Aorta (tissue), 5 donors: ENCODE data around the gene DAZAP2. TPM values are rescaled to one million over a fixed set of nuclear protein-coding genes. Genes with fewer than 3 reads are reported as not detected.

Experiments
- ATAC-seq: fragments of 200-7000 bp; cut with Tn5 transposase; one replicate; pipeline ENCODE4 v1.9.1; 2022; ENCODE audit warnings: moderate library complexity; ENCODE audit not compliant: low FRiP score
- DNase-seq, 2 donors: peaks; one replicate each; pipeline ENCODE4 v3.0.0-alpha.2; 2020
- H3K27ac ChIP-seq, 2 donors: one replicate each; pipeline ENCODE4 v1.5.1; 2013; ENCODE audit warnings: low read length in 2 of 2, mild to moderate bottlenecking in 2 of 2, moderate library complexity in 2 of 2, control low read depth in 1 of 2, inconsistent platforms in 1 of 2, low read depth in 1 of 2
- H3K27me3 ChIP-seq, 2 donors: one replicate each; pipeline ENCODE4 v1.6.1; 2013; ENCODE audit warnings: control low read depth in 1 of 2, low read length in 1 of 2, mild to moderate bottlenecking in 1 of 2, moderate library complexity in 1 of 2; ENCODE audit not compliant: insufficient read depth in 2 of 2, control insufficient read depth in 1 of 2
- H3K36me3 ChIP-seq, 2 donors: one replicate each; pipeline ENCODE4 v1.6.1; 2013; ENCODE audit warnings: control low read depth in 1 of 2, low read length in 1 of 2, mild to moderate bottlenecking in 1 of 2; ENCODE audit not compliant: insufficient read depth in 2 of 2, control insufficient read depth in 1 of 2
- H3K4me1 ChIP-seq, 2 donors: one replicate each; pipeline ENCODE4 v1.6.1; 2013; ENCODE audit warnings: low read length in 2 of 2, control low read depth in 1 of 2, mild to moderate bottlenecking in 1 of 2, moderate library complexity in 1 of 2; ENCODE audit not compliant: insufficient read depth in 2 of 2, control insufficient read depth in 1 of 2
- H3K4me3 ChIP-seq, 2 donors: one replicate each; pipeline ENCODE4 v1.5.1; 2013; ENCODE audit warnings: low read length in 2 of 2, control low read depth in 1 of 2, mild to moderate bottlenecking in 1 of 2
- H3K9me3 ChIP-seq: one replicate; pipeline ENCODE4 v1.6.1; 2013; ENCODE audit warnings: mild to moderate bottlenecking, low read length; ENCODE audit not compliant: control insufficient read depth
- WGBS, 2 donors: extraction: QIAGEN DNeasy Blood & Tissue Kit; methylation state at CpG; one replicate each; pipeline ENCODE4 v1.1.7; 2013; 5-methylcytosine and 5-hydroxymethylcytosine counted together
- intact Hi-C, 2 donors: fragments of 100-400 bp; cut with DNase I; formaldehyde crosslinking; loops; one replicate each; pipeline versions ENCODE4 v1.14.2 to v1.15.0; 2022
- polyA plus RNA-seq, 2 donors: library from polyadenylated mRNA; stranded (reverse); fragments of 200-250 nt; gene quantifications; one replicate each; pipeline ENCODE4 v1.2.3, GENCODE V29; 2013
- total RNA-seq, 2 donors: library from RNA; stranded (reverse); fragmentation: NEBNext Ultra II Directional; extraction: Animal tissue kit (Norgen Biotek cat#: 25700); gene quantifications; one replicate each; pipeline ENCODE4 v1.2.1, GENCODE V29; 2021
- donor health status: healthy with polysubstance abuse.
- donor health status: Bipolar disorder and iron deficiency.
- donor health status: DM: no; HTN: no; CAD: no.
- donor health status: DM: no; HTN: no; CAD: no.
- donor health status: DM: yes; HTN: yes; CAD: no.

DAZAP2 gene
- total and polyA plus RNA-seq, 4 donors: 167 to 311 (median 221) TPM

DNA sequence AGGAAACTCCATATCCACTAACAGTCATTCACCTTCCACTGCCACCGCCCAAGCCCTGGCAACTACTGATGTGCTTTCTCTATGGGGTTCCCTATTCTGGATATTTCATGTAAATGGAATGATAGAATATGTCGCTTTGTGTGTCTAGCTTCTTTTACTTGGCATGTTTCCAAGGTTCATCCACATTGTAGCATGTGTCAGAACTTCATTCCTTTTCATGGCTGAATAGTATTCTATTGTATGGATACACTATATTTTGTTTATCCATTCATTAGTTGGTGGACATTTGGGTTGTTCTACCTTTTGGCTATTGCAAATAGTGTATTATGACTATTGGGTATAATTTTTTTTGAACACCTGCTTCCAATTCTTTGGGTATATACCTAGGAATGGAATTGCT is 29.4 kb upstream of the DAZAP2 start:
- no peaks in the 10 kb centered on the region for H3K4me1 ChIP-seq
- no peak overlapping the region for H3K4me3 ChIP-seq
- H3K9me3 ChIP-seq: no peaks in the 10 kb centered on the region
- no peak for DNase-seq
- H3K27ac ChIP-seq: no peak overlapping the region
- no peaks in the 10 kb centered on the region for H3K27me3 ChIP-seq
- ATAC-seq: no peak
- 90 to 95% methylated on average over 2 of the region's 2 CpGs for WGBS, 2 donors
- peaks cover 0 to 2% of the 10 kb centered on the region in 2 donors for H3K36me3 ChIP-seq
- intact Hi-C loops: no loop called here

DNA sequence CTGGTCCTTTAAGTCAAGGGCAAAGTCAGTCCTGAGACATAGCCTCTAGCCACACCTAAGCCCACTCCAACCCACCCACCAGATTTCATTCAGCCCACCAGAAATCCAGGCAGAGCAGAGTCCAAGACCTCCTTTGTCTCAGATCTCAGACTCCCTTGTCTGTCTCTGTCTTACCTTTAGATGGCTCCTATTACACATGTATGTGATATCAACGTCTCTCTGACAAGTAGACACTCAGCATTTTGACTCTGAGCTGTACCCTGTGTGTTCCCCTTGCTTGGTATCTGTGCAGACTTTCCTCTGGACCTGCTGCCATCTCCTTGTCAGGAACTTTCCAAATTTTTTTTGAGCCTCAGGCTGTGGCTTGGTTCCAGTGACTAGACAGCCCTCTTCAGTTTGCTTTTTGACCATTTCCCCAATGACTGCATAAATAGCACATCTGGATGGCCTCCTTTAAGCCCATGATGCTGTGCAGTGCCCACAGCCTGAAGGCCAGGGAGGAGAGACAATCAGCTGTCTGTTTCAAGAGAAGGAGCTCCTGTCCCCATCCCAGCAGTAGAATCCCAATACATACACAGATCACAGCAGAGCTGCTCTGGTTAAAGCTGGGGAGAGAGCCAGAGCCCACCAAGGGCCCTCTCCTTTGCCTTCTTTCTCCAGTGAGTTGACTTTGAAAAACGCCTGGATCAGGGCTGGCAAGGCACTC is 27.8 kb upstream of the DAZAP2 start:
- H3K27ac ChIP-seq: no peak overlapping the region
- no peaks in the 10 kb centered on the region for H3K9me3 ChIP-seq
- H3K36me3 ChIP-seq: peaks cover 0 to 2% of the 10 kb centered on the region in 2 donors
- no peak for ATAC-seq
- no peak overlapping the region for H3K4me3 ChIP-seq
- intact Hi-C loops: no loop called here
- no peaks in the 10 kb centered on the region for H3K4me1 ChIP-seq
- H3K27me3 ChIP-seq: no peaks in the 10 kb centered on the region
- DNase-seq: no peak
- 65 to 73% methylated on average over 2 of the region's 2 CpGs for WGBS, 2 donors

- Histone ChIP-seq H3K27me3 (no peaks in the 10 kb centered on the region), H3K36me3 (no peaks in the 10 kb centered on the region), H3K4me3 (no peak overlapping the region), H3K9me3 (no peaks in the 10 kb centered on the region), H3K4me1 (no peaks in the 10 kb centered on the region), H3K27ac (no peak overlapping the region)
- 96% methylated on average over 5 of the region's 5 CpGs for WGBS, 2 donors
- intact Hi-C loops: loop anchor here (5.0 kb wide), 2 partner anchors 43 to 133 kb away; partner anchors contain the start of genes CSRNP2 (in 1 of the 2) and TFCP2 (in 1 of the 2)
- DNase-seq: peak in 1 of 2 donors; percentile 31
- ATAC-seq: no peak
These were observed 23.7 kb upstream of the DAZAP2 start for GRCh38 chr12:51214895-51215294.

- Histone ChIP-seq H3K4me3 (peak overlapping the region; percentile 93 to 99), H3K9me3 (no peaks in the 10 kb centered on the region), H3K36me3 (no peaks in the 10 kb centered on the region), H3K27me3 (no peaks in the 10 kb centered on the region), H3K27ac (peak overlapping the region; percentile 78 to 100), H3K4me1 (no peaks in the 10 kb centered on the region)
- DNase-seq: no peak
- ATAC-seq: no peak
- 7% methylated on average over 7 of the region's 7 CpGs for WGBS, 2 donors
- intact Hi-C loops: loop anchor here (5.0 kb wide), 2 partner anchors 44 to 134 kb away; partner anchors contain the start of genes CSRNP2 (in 1 of the 2) and TFCP2 (in 1 of the 2)
These were observed 22.0 kb upstream of the DAZAP2 start for GRCh38 chr12:51216642-51217041.

GRCh38 chr12:51217133-51217967 is 21.3 kb upstream of the DAZAP2 start:
- peak; percentile 72 for ATAC-seq
- DNase-seq: peak; percentile 67 to 86

GRCh38 chr12:51217968-51218606 is 20.5 kb upstream of the DAZAP2 start, which contains the start of gene POU6F1:
Gene POU6F1 (minus strand): TSS chr12:51218062. CDS start chr12:51206836, 11,226 bp downstream.
- Histone ChIP-seq H3K9me3 (no peaks in the 10 kb centered on the region), H3K27me3 (no peaks in the 10 kb centered on the region), H3K4me1 (no peaks in the 10 kb centered on the region), H3K36me3 (no peaks in the 10 kb centered on the region), H3K4me3 (peak within 1 kb of the TSS; percentile 93 to 99), H3K27ac (peak within 1 kb of the TSS; percentile 89 to 100)
- ATAC-seq: peak; percentile 93
- intact Hi-C loops: loop anchor here (2.0 to 5.0 kb wide), 3 partner anchors 21 to 136 kb away; partner anchors contain the start of genes CSRNP2 (in 1 of the 2), DAZAP2 (in 1 of the 2) and TFCP2 (in 1 of the 2)
- 0 to 1% methylated on average over 25 to 35 of the region's 35 CpGs for WGBS, 2 donors
- peak; percentile 82 to 91 for DNase-seq

More at GRCh38 chr12:51217133-51217967, 21.3 kb upstream of the DAZAP2 start:
- H3K36me3 ChIP-seq: no peaks in the 10 kb centered on the region
- WGBS, 2 donors: 1% methylated on average over 55 to 81 of the region's 81 CpGs
- peak overlapping the region; percentile 89 to 100 for H3K27ac ChIP-seq
- H3K4me3 ChIP-seq: peak overlapping the region; percentile 93 to 99
- no peaks in the 10 kb centered on the region for H3K4me1 ChIP-seq
- intact Hi-C loops: loop anchor here (5.0 kb wide), 2 partner anchors 45 to 135 kb away; partner anchors contain the start of genes CSRNP2 (in 1 of the 2) and TFCP2 (in 1 of the 2)
- H3K27me3 ChIP-seq: no peaks in the 10 kb centered on the region
- H3K9me3 ChIP-seq: no peaks in the 10 kb centered on the region

DNA sequence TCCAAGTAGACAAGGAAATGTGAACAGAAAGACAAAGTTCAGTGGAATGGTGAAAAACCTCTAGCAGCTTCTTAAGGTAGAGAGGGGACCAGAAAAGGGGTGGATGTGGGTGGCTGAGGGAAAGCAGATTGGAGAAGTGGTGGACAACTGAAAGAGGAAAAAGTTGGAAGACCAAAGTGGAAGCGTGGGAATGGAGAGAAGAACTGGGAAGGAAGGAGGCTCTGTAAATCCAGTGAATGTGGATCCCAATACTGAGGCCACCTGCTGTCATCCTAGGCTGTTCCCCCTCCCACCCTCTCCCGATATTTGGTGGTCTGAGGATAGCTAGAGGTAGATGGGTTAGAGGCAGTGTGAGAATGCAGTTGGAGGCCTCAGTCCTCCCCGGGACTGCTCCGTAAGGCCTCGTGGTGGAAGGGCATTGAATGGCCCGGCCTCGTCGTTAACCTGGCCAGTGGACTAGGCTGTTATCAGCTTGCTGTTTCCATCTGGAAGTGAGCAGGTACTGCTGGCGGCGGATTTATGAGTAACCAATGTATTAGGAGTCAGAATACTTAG is 19.9 kb upstream of the DAZAP2 start:
- peak overlapping the region; percentile 44 to 83 for H3K27ac ChIP-seq
- no peaks in the 10 kb centered on the region for H3K9me3 ChIP-seq
- H3K4me3 ChIP-seq: peak overlapping the region; percentile 93 to 99
- ATAC-seq (no peak), DNase-seq (no peak)
- intact Hi-C loops: loop anchor here (2.0 to 5.0 kb wide), 3 partner anchors 20 to 136 kb away; partner anchors contain the start of genes CSRNP2 (in 1 of the 2), DAZAP2 (in 1 of the 2) and TFCP2 (in 1 of the 2)
- H3K36me3 ChIP-seq: no peaks in the 10 kb centered on the region
- no peaks in the 10 kb centered on the region for H3K4me1 ChIP-seq
- 52 to 56% methylated on average over 10 of the region's 10 CpGs for WGBS, 2 donors
- H3K27me3 ChIP-seq: no peaks in the 10 kb centered on the region

- H3K27ac ChIP-seq: peak overlapping the region in 1 of 2 donors; percentile 44
- H3K4me1 ChIP-seq: no peaks in the 10 kb centered on the region
- H3K36me3 ChIP-seq: no peaks in the 10 kb centered on the region
- intact Hi-C loops: loop anchor here (2.0 to 5.0 kb wide), 3 partner anchors 19 to 137 kb away; partner anchors contain the start of genes CSRNP2 (in 1 of the 2), DAZAP2 (in 1 of the 2) and TFCP2 (in 1 of the 2)
- H3K27me3 ChIP-seq: no peaks in the 10 kb centered on the region
- no peak for DNase-seq
- H3K9me3 ChIP-seq: no peaks in the 10 kb centered on the region
- H3K4me3 ChIP-seq: no peak overlapping the region
- ATAC-seq: no peak
- 74 to 75% methylated on average over 5 of the region's 5 CpGs for WGBS, 2 donors
These were observed 19.3 kb upstream of the DAZAP2 start for GRCh38 chr12:51219322-51219721.
